ENCODE measurements around the gene IQGAP2.
A peak's percentile ranks its signal among the peaks of the same experiment; 100 is the strongest.

IQGAP2 gene

DNA sequence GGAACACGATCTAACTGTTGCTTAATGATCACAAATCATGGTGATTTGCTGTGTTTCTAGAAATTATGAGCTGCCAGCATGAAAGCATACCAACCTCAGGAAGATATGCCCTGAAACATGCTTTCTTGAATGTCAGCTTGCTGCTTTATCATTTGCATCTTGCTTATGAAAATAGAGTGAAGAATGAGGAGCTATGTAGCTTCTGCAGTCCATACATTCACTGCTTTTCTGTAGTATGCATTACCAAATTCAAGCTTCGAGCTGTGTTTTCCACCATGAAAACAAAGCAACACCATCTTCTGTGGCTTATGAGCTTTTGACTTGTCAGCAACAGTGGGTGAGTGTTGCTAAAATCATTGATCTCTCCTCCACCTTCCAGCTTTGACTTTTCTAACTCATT is 203.6 kb downstream of the IQGAP2 start:
- DNase-seq (ENCODE audit: low spot score): no peak
- in situ Hi-C loops (cut with MboI; ENCODE audit: low pct_unique_long_range_greater_than_20kb, low sequenced_read_pairs, unreplicated experiment): no loop called here
- TF ChIP-seq, protein P1, sequence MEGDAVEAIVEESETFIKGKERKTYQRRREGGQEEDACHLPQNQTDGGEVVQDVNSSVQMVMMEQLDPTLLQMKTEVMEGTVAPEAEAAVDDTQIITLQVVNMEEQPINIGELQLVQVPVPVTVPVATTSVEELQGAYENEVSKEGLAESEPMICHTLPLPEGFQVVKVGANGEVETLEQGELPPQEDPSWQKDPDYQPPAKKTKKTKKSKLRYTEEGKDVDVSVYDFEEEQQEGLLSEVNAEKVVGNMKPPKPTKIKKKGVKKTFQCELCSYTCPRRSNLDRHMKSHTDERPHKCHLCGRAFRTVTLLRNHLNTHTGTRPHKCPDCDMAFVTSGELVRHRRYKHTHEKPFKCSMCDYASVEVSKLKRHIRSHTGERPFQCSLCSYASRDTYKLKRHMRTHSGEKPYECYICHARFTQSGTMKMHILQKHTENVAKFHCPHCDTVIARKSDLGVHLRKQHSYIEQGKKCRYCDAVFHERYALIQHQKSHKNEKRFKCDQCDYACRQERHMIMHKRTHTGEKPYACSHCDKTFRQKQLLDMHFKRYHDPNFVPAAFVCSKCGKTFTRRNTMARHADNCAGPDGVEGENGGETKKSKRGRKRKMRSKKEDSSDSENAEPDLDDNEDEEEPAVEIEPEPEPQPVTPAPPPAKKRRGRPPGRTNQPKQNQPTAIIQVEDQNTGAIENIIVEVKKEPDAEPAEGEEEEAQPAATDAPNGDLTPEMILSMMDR (IDR thresholded peaks at IDR 0.05; ENCODE audit: extremely low read depth, insufficient read depth, missing control alignments): no peak

DNA sequence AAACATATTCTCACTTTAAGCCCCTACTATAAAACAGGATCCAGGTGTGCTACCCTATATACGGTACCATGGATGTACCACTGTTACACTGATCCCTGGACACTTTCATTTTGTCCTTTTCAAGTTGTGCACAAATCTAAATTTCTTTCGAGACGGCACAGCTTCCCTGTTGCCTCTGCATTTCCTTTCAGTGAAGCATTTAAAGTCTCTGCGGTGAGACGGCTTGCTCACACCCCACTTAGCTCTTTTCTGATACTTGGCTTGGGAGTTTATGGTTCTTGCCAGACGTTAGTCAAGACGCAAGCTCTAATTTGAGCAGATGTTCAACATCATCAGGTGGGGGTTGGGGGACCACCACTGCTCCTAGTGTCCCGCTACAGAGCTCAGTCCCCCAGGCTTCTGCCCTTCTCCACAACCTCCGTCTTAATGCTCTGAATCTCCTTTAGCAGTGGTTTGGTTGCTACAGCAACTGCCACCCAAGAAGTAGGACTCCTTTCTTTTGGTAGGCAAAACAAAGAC is 204.3 kb downstream of the IQGAP2 start:
- no peak for DNase-seq (ENCODE audit: low spot score)
- TF ChIP-seq, protein P1 (IDR thresholded peaks at IDR 0.05; ENCODE audit: extremely low read depth, insufficient read depth, missing control alignments): no peak
- in situ Hi-C loops (cut with MboI; ENCODE audit: low pct_unique_long_range_greater_than_20kb, low sequenced_read_pairs, unreplicated experiment): no loop called here

- peak; percentile 38 for DNase-seq (ENCODE audit: low spot score)
- TF ChIP-seq, protein P1 (IDR thresholded peaks at IDR 0.05; ENCODE audit: extremely low read depth, insufficient read depth, missing control alignments): no peak
- in situ Hi-C loops (cut with MboI; ENCODE audit: low pct_unique_long_range_greater_than_20kb, low sequenced_read_pairs, unreplicated experiment): no loop called here
Observed at GRCh38 chr5:76608833-76609232, 205.7 kb downstream of the IQGAP2 start.

DNA sequence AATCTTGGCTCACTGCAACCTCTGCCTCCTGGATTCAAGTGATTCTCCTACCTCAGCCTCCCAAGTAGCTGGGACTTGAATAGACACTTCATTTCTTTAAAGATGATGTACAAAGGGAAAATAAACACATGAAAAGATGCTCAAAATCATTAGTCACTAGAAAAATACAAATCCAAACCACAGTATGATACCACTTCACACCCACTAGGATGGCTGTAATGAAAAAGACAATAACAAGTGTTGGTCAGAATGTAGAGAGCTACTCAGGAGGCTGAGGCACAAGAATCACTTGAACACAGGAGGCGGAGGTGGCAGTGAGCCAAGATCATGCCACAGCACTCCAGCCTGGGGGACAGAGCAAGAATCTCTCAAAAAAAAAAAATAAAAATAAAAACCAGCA is 207.1 kb downstream of the IQGAP2 start:
- in situ Hi-C loops (cut with MboI; ENCODE audit: low pct_unique_long_range_greater_than_20kb, low sequenced_read_pairs, unreplicated experiment): no loop called here
- no peak for DNase-seq (ENCODE audit: low spot score)
- TF ChIP-seq, protein P1 (IDR thresholded peaks at IDR 0.05; ENCODE audit: extremely low read depth, insufficient read depth, missing control alignments): no peak

DNA sequence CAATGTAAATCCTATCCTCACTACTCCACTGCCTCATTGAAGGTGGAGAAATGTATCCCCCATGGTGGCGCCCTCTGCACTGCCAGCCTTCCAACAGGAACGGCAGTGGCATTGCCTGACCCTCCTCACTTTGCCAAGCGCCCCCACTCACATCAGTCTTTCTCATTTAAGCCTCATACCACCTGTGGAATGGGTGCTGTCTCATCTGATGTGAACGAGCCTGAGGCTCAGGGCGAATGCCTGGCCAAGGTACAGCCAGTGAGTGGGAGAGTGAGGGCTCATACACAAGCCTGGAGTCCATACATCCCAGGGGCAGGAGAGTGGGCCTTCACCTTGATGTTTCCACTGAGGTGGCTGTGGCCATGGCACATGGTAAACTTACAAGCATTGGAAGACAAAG is 209.9 kb downstream of the IQGAP2 start:
- TF ChIP-seq, protein P1 (IDR thresholded peaks at IDR 0.05; ENCODE audit: extremely low read depth, insufficient read depth, missing control alignments): no peak
- DNase-seq (ENCODE audit: low spot score): no peak
- in situ Hi-C loops (cut with MboI; ENCODE audit: low pct_unique_long_range_greater_than_20kb, low sequenced_read_pairs, unreplicated experiment): no loop called here

DNA sequence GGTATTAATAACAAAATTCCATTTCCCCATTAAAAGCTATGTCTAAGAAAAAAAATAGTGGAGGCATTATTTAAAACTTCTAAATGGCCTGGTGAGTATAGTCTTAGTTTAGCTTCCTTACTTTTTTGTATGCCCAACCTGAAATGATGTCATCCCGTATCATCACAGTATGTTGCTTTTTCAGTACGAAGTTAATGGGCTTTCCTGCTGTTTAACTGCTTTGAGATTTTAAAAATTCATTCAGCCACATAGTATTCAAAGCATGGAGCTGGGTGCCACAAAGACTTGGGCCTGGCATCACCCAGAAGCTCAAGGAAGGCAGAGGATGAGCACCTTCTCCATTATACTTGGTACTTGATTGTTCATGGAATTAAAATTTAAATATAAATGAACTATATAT is 212.7 kb downstream of the IQGAP2 start:
- in situ Hi-C loops (cut with MboI; ENCODE audit: low pct_unique_long_range_greater_than_20kb, low sequenced_read_pairs, unreplicated experiment): no loop called here
- DNase-seq (ENCODE audit: low spot score): no peak
- TF ChIP-seq, protein P1 (IDR thresholded peaks at IDR 0.05; ENCODE audit: extremely low read depth, insufficient read depth, missing control alignments): no peak

DNA sequence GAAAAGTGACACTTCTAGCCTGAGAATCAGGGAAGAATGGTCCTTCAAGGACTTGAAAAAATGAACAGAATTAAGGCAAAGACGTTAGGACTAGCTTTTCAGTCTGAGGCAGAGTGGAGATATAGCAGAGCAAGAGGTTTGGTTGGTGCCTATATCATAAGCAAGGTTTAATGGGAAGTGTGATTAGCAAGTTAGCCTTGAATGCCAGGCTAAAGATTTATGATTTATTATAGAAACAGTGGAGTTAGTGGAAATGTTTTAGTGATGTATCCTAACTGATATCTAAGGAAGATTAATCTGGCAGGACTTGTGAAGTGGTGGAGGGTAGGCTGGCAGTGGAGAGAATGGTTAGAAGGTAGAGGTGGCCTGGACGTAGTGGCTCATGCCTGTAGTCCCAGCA is 213.1 kb downstream of the IQGAP2 start:
- no peak for DNase-seq (ENCODE audit: low spot score)
- in situ Hi-C loops (cut with MboI; ENCODE audit: low pct_unique_long_range_greater_than_20kb, low sequenced_read_pairs, unreplicated experiment): no loop called here
- TF ChIP-seq, protein P1 (IDR thresholded peaks at IDR 0.05; ENCODE audit: extremely low read depth, insufficient read depth, missing control alignments): no peak
